ENCODE measurements around the gene PTPRT.

The PTPRT gene

GRCh38 chr20:42350521-42350920 is 839.2 kb downstream of the PTPRT start:
- DNase-seq, result no peak

GRCh38 chr20:42346189-42347170 is 843.2 kb downstream of the PTPRT start:
- DNase-seq, result no peak

- no peak for DNase-seq
Observed at GRCh38 chr20:42341654-42342053, 848.1 kb downstream of the PTPRT start.

DNA sequence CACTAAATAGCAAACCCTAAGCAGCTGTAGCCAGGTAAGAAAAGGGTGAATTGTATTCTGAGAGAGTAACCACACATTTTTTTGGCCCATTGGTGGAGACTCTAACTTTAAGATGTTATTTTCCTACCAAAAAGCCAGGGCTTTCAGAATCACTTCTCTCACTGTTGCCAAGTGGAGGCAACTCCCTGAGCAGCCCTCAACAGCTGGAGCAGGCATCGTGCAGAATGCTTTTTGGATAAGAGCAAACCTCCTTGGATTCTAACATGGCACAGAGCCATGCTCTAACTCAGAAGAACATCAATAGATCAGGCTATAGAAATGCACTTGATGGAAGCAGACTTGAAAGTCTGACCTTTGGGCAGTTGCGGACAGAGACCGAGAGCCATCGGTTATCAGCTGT is 849.3 kb downstream of the PTPRT start:
- no peak for DNase-seq

GRCh38 chr20:42338294-42339201 is 851.2 kb downstream of the PTPRT start:
- DNase-seq, result no peak

GRCh38 chr20:42336576-42336975 is 853.1 kb downstream of the PTPRT start:
- DNase-seq, result no peak

GRCh38 chr20:42319252-42320013 is 870.3 kb downstream of the PTPRT start:
- no peak for DNase-seq

DNA sequence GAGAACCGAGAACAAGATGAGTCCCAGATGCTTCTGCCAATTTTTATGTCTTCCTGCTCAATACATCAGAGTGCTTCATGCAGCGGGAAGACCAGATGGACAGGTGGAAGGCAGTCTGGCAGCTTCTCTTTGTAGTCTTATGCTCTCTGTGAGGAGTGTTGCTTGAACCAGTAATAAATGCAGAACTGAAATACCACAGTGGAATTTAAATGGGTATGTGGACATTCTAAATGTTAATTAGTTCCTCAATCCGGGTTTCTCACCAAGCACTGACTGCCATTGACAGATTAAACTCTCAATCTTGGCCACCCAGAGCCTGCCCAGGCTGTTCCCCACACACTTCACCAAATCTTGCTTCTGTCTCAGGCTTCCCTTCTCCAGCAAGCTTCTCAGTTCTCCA is 876.0 kb downstream of the PTPRT start:
- DNase-seq, result no peak

DNA sequence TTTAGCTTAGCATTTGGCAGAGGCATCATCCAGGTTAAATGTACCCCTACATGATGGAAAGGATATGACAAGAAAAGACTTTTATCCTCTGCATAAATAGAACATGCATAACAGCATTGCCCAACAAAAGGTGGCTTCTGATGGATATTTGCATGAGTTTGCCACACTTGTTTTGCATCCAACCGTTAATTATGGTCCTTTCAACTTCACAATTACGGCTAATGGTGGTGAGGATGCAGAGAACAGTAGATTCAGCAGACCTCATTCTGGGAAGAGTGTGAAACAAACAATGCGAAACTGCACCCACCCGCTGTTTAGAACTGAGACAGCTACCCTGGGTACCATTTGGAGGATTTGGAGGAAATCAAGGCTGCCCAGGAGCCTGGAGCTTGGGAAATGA is 880.7 kb downstream of the PTPRT start:
- DNase-seq, result no peak

GRCh38 chr20:42308171-42308570 is 881.5 kb downstream of the PTPRT start:
- DNase-seq, result no peak

DNA sequence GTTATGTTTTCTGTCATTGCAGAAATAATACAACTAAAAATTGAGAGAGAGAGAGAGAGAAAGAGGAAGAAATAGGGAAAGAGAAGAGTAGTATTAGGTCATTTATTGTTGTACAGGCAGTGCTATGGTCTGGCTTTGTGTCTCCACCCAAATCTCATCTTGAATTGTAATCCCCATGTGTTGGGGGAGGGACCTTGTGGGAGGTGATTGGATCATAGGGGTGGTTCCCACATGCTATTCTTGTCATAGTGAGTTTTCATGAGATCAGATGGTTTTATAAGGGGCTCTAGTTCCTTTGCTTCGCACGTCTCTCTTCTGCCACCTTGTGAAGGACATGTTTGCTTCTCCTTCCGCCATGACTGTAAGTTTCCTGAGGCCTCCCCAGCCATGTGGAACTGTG is 894.1 kb downstream of the PTPRT start:
- no peak for DNase-seq

- DNase-seq, result no peak
Observed at GRCh38 chr20:42294976-42295375, 894.7 kb downstream of the PTPRT start.

DNA sequence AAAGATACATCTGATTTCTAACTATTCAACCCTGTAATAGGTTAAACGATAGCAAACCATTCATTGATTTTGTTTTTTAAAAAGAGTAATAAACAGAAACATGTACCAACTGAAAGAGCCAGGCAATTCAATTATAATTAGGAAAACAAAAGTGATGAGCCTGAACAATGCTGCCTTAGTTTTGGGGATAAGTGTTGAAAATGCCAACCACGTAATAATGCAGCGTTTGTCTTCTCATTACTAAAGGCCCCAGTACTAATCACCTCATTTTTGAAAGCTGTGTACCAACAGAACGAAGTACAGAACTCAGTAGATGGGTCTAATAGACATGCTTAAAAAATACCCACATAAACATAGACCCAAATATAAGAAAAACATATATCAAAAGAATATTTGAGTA is 907.9 kb downstream of the PTPRT start:
- no peak for DNase-seq

GRCh38 chr20:42276718-42277602 is 912.7 kb downstream of the PTPRT start:
- no peak for DNase-seq

DNA sequence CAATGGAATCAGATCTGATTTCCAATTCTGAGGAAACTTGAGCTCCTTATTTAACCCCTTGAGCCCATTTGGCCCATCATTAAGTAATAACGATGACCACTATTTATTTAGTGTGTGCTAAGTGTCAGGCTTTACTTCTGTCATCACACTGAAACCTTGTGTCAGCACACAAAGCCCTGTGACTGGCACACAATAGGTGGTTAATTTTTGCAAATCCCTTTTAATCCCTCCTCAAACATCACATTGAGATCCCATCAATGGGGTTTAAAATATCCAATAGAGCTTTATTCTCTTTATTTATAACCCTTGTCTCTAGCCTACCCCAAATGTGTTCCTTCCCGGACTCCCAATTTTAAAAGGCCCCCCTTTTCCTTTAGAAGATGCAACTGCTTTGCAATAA is 914.7 kb downstream of the PTPRT start:
- DNase-seq, result no peak

DNA sequence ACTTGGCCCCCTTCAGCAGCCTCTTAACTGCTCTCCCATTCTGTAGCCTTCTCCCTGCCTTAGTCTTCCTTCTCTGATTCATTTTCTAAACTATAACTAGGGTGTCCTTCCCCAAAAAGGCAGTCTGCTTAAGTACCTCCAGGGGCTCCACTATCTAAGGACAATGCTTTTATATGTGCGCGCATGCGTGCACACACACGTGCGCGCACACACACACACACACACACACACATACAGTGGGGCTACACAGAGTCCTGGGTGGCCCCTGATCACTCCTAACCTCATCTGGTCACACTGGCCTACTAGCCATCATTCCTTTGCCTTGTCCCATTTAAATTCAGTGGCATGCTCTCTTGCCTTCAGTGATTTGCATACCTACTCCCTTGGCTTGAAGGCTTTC is 917.2 kb downstream of the PTPRT start:
- no peak for DNase-seq

GRCh38 chr20:42270539-42270938 is 919.2 kb downstream of the PTPRT start:
- no peak for DNase-seq

GRCh38 chr20:42267793-42268384 is 921.8 kb downstream of the PTPRT start:
- no peak for DNase-seq

DNA sequence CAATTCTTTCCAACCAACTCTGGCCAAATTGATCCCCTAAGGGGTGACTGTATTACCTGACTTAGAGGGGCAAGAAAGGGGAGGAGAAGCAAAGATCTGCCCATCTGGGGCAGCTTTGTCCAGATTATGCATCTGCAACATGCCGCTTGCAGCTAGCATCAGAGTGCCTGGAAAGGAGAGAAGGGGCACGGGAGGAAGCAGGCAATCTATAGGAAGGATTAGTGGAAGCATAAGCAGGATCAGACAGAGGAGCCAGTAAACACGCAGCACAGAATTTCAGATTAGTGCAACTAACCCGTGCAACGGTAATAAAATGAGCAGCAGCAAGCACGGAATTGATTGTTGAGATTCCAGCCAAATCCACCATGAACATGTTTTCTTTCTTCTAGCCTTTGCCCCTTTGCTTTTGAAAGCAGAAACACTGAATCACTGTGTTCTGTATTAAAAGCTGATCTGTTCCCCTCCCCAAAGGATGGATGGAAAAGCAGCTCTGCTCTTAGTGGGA is 927.9 kb downstream of the PTPRT start:
- DNase-seq, result no peak

- DNase-seq, result no peak
Observed at GRCh38 chr20:42260184-42260583, 929.5 kb downstream of the PTPRT start.

DNA sequence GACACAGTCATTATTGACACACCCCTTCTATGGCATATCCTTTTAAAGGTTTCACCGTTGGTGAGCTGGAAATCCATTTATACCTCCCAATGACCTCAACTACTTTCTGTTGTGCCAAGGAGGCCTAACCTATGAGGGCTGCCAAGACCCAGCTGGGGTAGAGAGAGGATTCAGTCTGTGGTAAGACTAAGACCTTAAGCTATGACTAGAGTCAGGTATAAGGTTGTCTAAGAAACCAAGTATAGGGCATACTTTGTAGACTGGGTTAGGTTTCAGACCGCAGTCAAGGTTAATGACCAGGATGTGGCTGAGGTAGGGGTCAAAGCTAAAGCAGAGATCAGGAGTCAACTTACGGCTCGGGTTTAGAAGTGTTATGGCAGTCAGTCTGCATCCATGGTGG is 930.3 kb downstream of the PTPRT start:
- DNase-seq, result no peak
